ENCODE measurements around the gene EPHA6.

Gene EPHA6

GRCh38 chr3:96860882-96861281 is 46.5 kb downstream of the EPHA6 start:
- no peak overlapping the region for H3K27ac ChIP-seq
- TF ChIP-seq CTCF (conservative IDR thresholded peaks at IDR 0.05), result no peak

GRCh38 chr3:96863129-96863740 is 48.8 kb downstream of the EPHA6 start:
- no peak overlapping the region for H3K27ac ChIP-seq
- TF ChIP-seq CTCF (conservative IDR thresholded peaks at IDR 0.05), result peak; percentile 91

- H3K27ac ChIP-seq, result no peak overlapping the region
- TF ChIP-seq CTCF (conservative IDR thresholded peaks at IDR 0.05), result no peak
These were observed 51.2 kb downstream of the EPHA6 start for GRCh38 chr3:96865605-96866004.

GRCh38 chr3:96869316-96869715 is 54.9 kb downstream of the EPHA6 start:
- no peak for TF ChIP-seq CTCF (conservative IDR thresholded peaks at IDR 0.05)
- no peak overlapping the region for H3K27ac ChIP-seq

DNA sequence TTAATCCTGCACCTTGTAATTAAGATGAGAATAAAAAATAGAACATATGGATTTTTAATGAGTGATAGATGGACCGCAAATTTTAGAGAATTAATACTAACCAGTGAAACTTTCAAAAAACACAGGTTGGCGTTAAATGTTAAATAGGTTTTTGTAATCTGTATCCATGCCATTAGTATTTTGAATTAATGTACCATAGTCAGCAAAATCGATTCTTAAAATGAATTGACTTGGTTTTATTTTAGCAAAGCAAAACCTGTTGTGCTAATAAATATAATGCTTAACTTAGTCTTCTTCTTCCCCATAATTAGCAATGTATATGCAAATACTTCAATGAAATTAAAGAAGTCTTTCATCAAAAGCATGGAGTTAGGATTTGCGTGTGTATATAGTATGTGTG is 63.1 kb downstream of the EPHA6 start:
- H3K27ac ChIP-seq, result no peak overlapping the region
- no peak for TF ChIP-seq CTCF (conservative IDR thresholded peaks at IDR 0.05)

DNA sequence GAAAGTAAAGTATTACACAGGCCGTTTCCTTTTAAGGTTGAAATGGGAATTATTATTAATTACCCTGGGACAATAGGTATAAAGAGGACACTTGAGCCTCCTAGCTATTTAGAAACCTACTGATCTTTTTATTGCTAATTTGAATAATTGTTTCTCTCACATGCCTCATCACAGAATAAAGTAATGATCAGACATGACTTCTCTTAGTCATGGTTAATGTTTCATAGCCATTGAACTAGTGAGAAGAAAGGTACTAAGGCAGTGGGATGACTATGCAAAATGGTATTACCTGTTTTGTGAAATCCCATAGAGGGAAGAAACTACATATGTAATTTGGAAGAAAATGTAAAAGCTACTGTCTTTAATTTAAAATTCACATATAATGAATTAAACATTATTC is 85.6 kb downstream of the EPHA6 start:
- TF ChIP-seq CTCF (conservative IDR thresholded peaks at IDR 0.05), result no peak

GRCh38 chr3:96900566-96900965 is 86.2 kb downstream of the EPHA6 start:
- no peak overlapping the region for H3K27ac ChIP-seq
- TF ChIP-seq CTCF (conservative IDR thresholded peaks at IDR 0.05), result no peak

More for the DNA sequence above, 85.6 kb downstream of the EPHA6 start:
- H3K27ac ChIP-seq, result no peak overlapping the region

Data from VCaP (cell line).